Measurements from ENCODE around the gene RIOK3.

The RIOK3 gene

DNA sequence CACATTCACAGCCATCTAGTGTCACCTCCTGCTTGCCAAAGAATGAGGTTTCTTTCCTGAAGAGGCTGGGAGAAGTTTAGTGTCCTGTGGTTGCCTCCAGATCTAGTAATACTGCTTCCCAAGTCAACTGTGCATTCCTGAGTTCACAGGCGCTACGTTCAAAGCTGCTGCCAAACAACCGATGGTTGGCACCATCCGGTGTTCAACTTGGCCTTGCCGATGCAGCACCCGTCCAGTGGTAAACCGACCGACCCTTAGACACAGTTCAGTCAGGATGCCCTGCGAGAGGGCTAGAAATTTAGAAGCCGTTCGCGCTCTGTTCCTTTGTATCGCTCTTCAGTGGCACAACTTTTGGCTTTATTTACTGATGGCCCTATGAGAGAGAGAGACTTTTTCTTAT, 78.8 kb downstream of the RIOK3 start:
- DNase-seq: no peak

Data from kidney glomerular epithelial cell (primary cell).